ENCODE measurements around the gene MDH2.
"Not testable (repeated sequence)": the region's sequence is repeated elsewhere in the genome, so short reads cannot be mapped to it uniquely, and the experiment has no call there.

DNA sequence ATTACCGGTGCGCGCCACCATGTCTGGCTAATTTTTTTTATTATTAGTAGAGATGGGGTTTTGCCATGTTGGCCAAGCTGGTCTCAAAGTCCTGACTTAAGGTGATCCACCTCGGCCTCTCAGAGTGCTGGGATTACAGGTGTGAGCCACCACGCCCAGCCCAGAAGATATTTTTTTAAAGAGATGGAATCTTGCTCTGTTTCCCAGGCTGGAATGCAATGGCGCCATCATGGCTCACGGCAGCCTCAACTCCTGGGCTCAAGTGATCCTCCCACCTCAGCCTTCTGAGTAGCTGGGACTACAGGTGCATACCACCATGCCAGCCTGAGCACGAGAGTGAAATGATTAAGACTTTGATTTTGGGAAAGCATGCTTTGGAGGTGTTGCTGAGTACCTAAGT lies 4.8 kb downstream of the MDH2 start:
- TF ChIP-seq, protein P1, sequence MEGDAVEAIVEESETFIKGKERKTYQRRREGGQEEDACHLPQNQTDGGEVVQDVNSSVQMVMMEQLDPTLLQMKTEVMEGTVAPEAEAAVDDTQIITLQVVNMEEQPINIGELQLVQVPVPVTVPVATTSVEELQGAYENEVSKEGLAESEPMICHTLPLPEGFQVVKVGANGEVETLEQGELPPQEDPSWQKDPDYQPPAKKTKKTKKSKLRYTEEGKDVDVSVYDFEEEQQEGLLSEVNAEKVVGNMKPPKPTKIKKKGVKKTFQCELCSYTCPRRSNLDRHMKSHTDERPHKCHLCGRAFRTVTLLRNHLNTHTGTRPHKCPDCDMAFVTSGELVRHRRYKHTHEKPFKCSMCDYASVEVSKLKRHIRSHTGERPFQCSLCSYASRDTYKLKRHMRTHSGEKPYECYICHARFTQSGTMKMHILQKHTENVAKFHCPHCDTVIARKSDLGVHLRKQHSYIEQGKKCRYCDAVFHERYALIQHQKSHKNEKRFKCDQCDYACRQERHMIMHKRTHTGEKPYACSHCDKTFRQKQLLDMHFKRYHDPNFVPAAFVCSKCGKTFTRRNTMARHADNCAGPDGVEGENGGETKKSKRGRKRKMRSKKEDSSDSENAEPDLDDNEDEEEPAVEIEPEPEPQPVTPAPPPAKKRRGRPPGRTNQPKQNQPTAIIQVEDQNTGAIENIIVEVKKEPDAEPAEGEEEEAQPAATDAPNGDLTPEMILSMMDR (IDR thresholded peaks at IDR 0.05): not testable (repeated sequence)
- not testable (repeated sequence) for TF ChIP-seq POLR2A (IDR thresholded peaks at IDR 0.05)
